Measurements from ENCODE around the gene VPS4A.
"Not testable (repeated sequence)": the region's sequence is repeated elsewhere in the genome, so short reads cannot be mapped to it uniquely, and the experiment has no call there.

Gene VPS4A

GRCh38 chr16:69326172-69326873 is 15.2 kb downstream of the VPS4A start:
- in situ Hi-C loops (cut with MboI; ENCODE audit: low sequenced_read_pairs): no loop called here

GRCh38 chr16:69327585-69328310 is 16.6 kb downstream of the VPS4A start:
- in situ Hi-C loops (cut with MboI; ENCODE audit: low sequenced_read_pairs): no loop called here

GRCh38 chr16:69328854-69329316 is 17.7 kb downstream of the VPS4A start:
- in situ Hi-C loops (cut with MboI; ENCODE audit: low sequenced_read_pairs): no loop called here

- in situ Hi-C loops (cut with MboI; ENCODE audit: low sequenced_read_pairs): no loop called here
Observed at GRCh38 chr16:69329369-69330285, 18.5 kb downstream of the VPS4A start.

GRCh38 chr16:69330286-69331109 is 19.3 kb downstream of the VPS4A start, which contains the start of gene PDF:
Gene PDF (minus strand): TSS chr16:69330588. CDS start chr16:69330570, 18 bp downstream.
- in situ Hi-C loops (cut with MboI; ENCODE audit: low sequenced_read_pairs): no loop called here

GRCh38 chr16:69334696-69335095 is 23.5 kb downstream of the VPS4A start:
- in situ Hi-C loops (cut with MboI; ENCODE audit: low sequenced_read_pairs): no loop called here

GRCh38 chr16:69338557-69339288 is 27.6 kb downstream of the VPS4A start:
- in situ Hi-C loops (cut with MboI; ENCODE audit: low sequenced_read_pairs): no loop called here

- in situ Hi-C loops (cut with MboI; ENCODE audit: low sequenced_read_pairs): no loop called here
Observed at GRCh38 chr16:69339289-69340094, 28.3 kb downstream of the VPS4A start, which contains the start of the genes COG8 and NIP7. Gene COG8 (minus strand): TSS chr16:69339564. CDS start chr16:69339552, 12 bp downstream. Gene NIP7 (plus strand): TSS chr16:69339772. CDS start chr16:69339830, 58 bp downstream.

GRCh38 chr16:69340095-69340644 is 29.0 kb downstream of the VPS4A start:
- in situ Hi-C loops (cut with MboI; ENCODE audit: low sequenced_read_pairs): no loop called here

- in situ Hi-C loops (cut with MboI; ENCODE audit: low sequenced_read_pairs): no loop called here
Observed at GRCh38 chr16:69344171-69344570, 33.0 kb downstream of the VPS4A start.

- in situ Hi-C loops (cut with MboI; ENCODE audit: low sequenced_read_pairs): no loop called here
Observed at GRCh38 chr16:69345923-69346322, 34.8 kb downstream of the VPS4A start.

GRCh38 chr16:69346683-69347082 is 35.5 kb downstream of the VPS4A start:
- in situ Hi-C loops (cut with MboI; ENCODE audit: low sequenced_read_pairs): no loop called here

GRCh38 chr16:69348222-69348621 is 37.1 kb downstream of the VPS4A start:
- in situ Hi-C loops (cut with MboI; ENCODE audit: low sequenced_read_pairs): no loop called here

- in situ Hi-C loops (cut with MboI; ENCODE audit: low sequenced_read_pairs): no loop called here
Observed at GRCh38 chr16:69349536-69349935, 38.4 kb downstream of the VPS4A start.

GRCh38 chr16:69350536-69351133 is 39.5 kb downstream of the VPS4A start:
- in situ Hi-C loops (cut with MboI; ENCODE audit: low sequenced_read_pairs): no loop called here

- in situ Hi-C loops (cut with MboI; ENCODE audit: low sequenced_read_pairs): no loop called here
Observed at GRCh38 chr16:69351309-69352027, 40.3 kb downstream of the VPS4A start, which contains the start of gene TMED6. Gene TMED6 (minus strand): TSS chr16:69351786. CDS start chr16:69351753, 33 bp downstream.

GRCh38 chr16:69360070-69360469 is 48.9 kb downstream of the VPS4A start:
- in situ Hi-C loops (cut with MboI; ENCODE audit: low sequenced_read_pairs): not testable (repeated sequence)
